Stomach (tissue), 4 donors: ENCODE results near the gene LUZP1.

ENCODE experiments used
- CTCF ChIP-seq, 7 experiments: fragments of 450-650 bp in 4 of 7; fragments of 200-600 bp in 3 of 7; sonication (generic) in 3 of 7; IDR thresholded peaks; one replicate each; pipeline ENCODE4 v1.5.1; 2016 to 2019; ENCODE audit warnings: antibody characterized with exemption in 7 of 7, control low read depth in 2 of 7, mild to moderate bottlenecking in 1 of 7
- POLR2A ChIP-seq, 4 donors: fragments of 450-650 bp; IDR thresholded peaks; one replicate each; pipeline ENCODE4 v1.6.1; 2016; ENCODE audit warnings: antibody characterized with exemption in 4 of 4, control low read depth in 2 of 4, mild to moderate bottlenecking in 1 of 4, moderate library complexity in 1 of 4
- POLR2AphosphoS5 ChIP-seq, 3 donors: sonication (generic); formaldehyde crosslinking; IDR thresholded peaks; one replicate each; pipeline ENCODE4 v1.6.1; 2016; ENCODE audit warnings: antibody characterized with exemption in 3 of 3

- TF ChIP-seq CTCF (IDR thresholded peaks at IDR 0.05) (no peak), POLR2AphosphoS5 (IDR thresholded peaks at IDR 0.05) (no peak), POLR2A (IDR thresholded peaks at IDR 0.05) (no peak)
Measured at GRCh38 chr1:23111600-23112535, 56.8 kb downstream of the LUZP1 start.
